Stimulated activated naive CD8-positive, alpha-beta T cell treated with anti-CD3 and anti-CD28 coated beads, Interleukin-15, Interleukin-2, amounts not matched to agents 100 ng/mL and 50 ng/mL, for 24 hours (primary cell): ENCODE data around the gene SOST.

ENCODE experiments used
- H3K27ac Mint-ChIP-seq: one replicate; pipeline ENCODE4 v1.8.0; 2021; ENCODE audit warnings: mild to moderate bottlenecking, mixed read lengths
- H3K27me3 Mint-ChIP-seq: one replicate; pipeline ENCODE4 v1.8.0; 2021; ENCODE audit warnings: mixed read lengths
- H3K36me3 Mint-ChIP-seq: one replicate; pipeline ENCODE4 v1.8.0; 2021; ENCODE audit warnings: low read depth, mixed read lengths
- H3K4me1 Mint-ChIP-seq: one replicate; pipeline ENCODE4 v1.8.0; 2021; ENCODE audit warnings: low read depth, mixed read lengths
- H3K4me3 Mint-ChIP-seq: one replicate; pipeline ENCODE4 v1.8.0; 2021; ENCODE audit warnings: mild to moderate bottlenecking, mixed read lengths
- H3K9me3 Mint-ChIP-seq: one replicate; pipeline ENCODE4 v1.8.0; 2021; ENCODE audit warnings: mixed read lengths

SOST gene

GRCh38 chr17:43767053-43767712 lies 8.6 kb upstream of the SOST start:
- no peaks in the 10 kb centered on the region for H3K9me3 Mint-ChIP-seq
- H3K36me3 Mint-ChIP-seq, result peaks cover 13% of the 10 kb centered on the region

GRCh38 chr17:43766413-43767052 lies 7.9 kb upstream of the SOST start:
- H3K4me1 Mint-ChIP-seq, result peaks cover 5% of the 10 kb centered on the region
- H3K4me3 Mint-ChIP-seq, result no peak overlapping the region
- H3K36me3 Mint-ChIP-seq, result peaks cover 11% of the 10 kb centered on the region
- H3K27me3 Mint-ChIP-seq, result no peaks in the 10 kb centered on the region
- no peaks in the 10 kb centered on the region for H3K9me3 Mint-ChIP-seq
- H3K27ac Mint-ChIP-seq, result no peak overlapping the region

More at GRCh38 chr17:43767053-43767712, 8.6 kb upstream of the SOST start:
- H3K4me3 Mint-ChIP-seq, result no peak overlapping the region
- no peak overlapping the region for H3K27ac Mint-ChIP-seq
- H3K4me1 Mint-ChIP-seq, result peaks cover 5% of the 10 kb centered on the region
- H3K27me3 Mint-ChIP-seq, result no peaks in the 10 kb centered on the region

GRCh38 chr17:43760254-43760852 lies 1.8 kb upstream of the SOST start:
- Mint-ChIP-seq H3K4me1 (peaks cover 4% of the 10 kb centered on the region), H3K36me3 (no peaks in the 10 kb centered on the region), H3K27ac (no peak overlapping the region), H3K9me3 (no peaks in the 10 kb centered on the region), H3K27me3 (peaks cover 26% of the 10 kb centered on the region), H3K4me3 (no peak overlapping the region)

- Mint-ChIP-seq H3K4me1 (peaks cover 4% of the 10 kb centered on the region), H3K36me3 (no peaks in the 10 kb centered on the region), H3K4me3 (no peak overlapping the region), H3K27me3 (peaks cover 26% of the 10 kb centered on the region), H3K27ac (no peak overlapping the region), H3K9me3 (no peaks in the 10 kb centered on the region)
Observed at GRCh38 chr17:43759836-43760235, 1.2 kb upstream of the SOST start.

- H3K36me3 Mint-ChIP-seq, result no peaks in the 10 kb centered on the region
- H3K4me1 Mint-ChIP-seq, result peaks cover 12% of the 10 kb centered on the region
- H3K4me3 Mint-ChIP-seq, result no peak overlapping the region
- no peak overlapping the region for H3K27ac Mint-ChIP-seq
- peaks cover 36% of the 10 kb centered on the region for H3K27me3 Mint-ChIP-seq
- H3K9me3 Mint-ChIP-seq, result no peaks in the 10 kb centered on the region
Observed at GRCh38 chr17:43758086-43758485, 505 bp downstream of the SOST start.

- H3K4me1 Mint-ChIP-seq, result peaks cover 12% of the 10 kb centered on the region
- no peaks in the 10 kb centered on the region for H3K9me3 Mint-ChIP-seq
- H3K4me3 Mint-ChIP-seq, result no peak overlapping the region
- peaks cover 45% of the 10 kb centered on the region for H3K27me3 Mint-ChIP-seq
- H3K36me3 Mint-ChIP-seq, result no peaks in the 10 kb centered on the region
- no peak overlapping the region for H3K27ac Mint-ChIP-seq
Observed at GRCh38 chr17:43757171-43757660, 1.4 kb downstream of the SOST start.

GRCh38 chr17:43756201-43756600 lies 2.4 kb downstream of the SOST start:
- H3K4me3 Mint-ChIP-seq, result no peak overlapping the region
- peaks cover 12% of the 10 kb centered on the region for H3K4me1 Mint-ChIP-seq
- H3K27ac Mint-ChIP-seq, result no peak overlapping the region
- no peaks in the 10 kb centered on the region for H3K9me3 Mint-ChIP-seq
- H3K36me3 Mint-ChIP-seq, result no peaks in the 10 kb centered on the region
- peaks cover 54% of the 10 kb centered on the region for H3K27me3 Mint-ChIP-seq

GRCh38 chr17:43755389-43755875 lies 3.2 kb downstream of the SOST start:
- no peaks in the 10 kb centered on the region for H3K9me3 Mint-ChIP-seq
- H3K36me3 Mint-ChIP-seq, result no peaks in the 10 kb centered on the region
- H3K27me3 Mint-ChIP-seq, result peaks cover 59% of the 10 kb centered on the region
- no peak overlapping the region for H3K4me3 Mint-ChIP-seq
- H3K27ac Mint-ChIP-seq, result no peak overlapping the region
- peaks cover 12% of the 10 kb centered on the region for H3K4me1 Mint-ChIP-seq

- H3K4me1 Mint-ChIP-seq, result peaks cover 12% of the 10 kb centered on the region
- H3K27ac Mint-ChIP-seq, result no peak overlapping the region
- H3K36me3 Mint-ChIP-seq, result no peaks in the 10 kb centered on the region
- peaks cover 59% of the 10 kb centered on the region for H3K27me3 Mint-ChIP-seq
- no peaks in the 10 kb centered on the region for H3K9me3 Mint-ChIP-seq
- no peak overlapping the region for H3K4me3 Mint-ChIP-seq
Observed at GRCh38 chr17:43754947-43755346, 3.6 kb downstream of the SOST start.

- Mint-ChIP-seq H3K4me3 (no peak overlapping the region), H3K9me3 (no peaks in the 10 kb centered on the region), H3K27me3 (peaks cover 59% of the 10 kb centered on the region), H3K4me1 (peaks cover 12% of the 10 kb centered on the region), H3K36me3 (no peaks in the 10 kb centered on the region), H3K27ac (no peak overlapping the region)
Observed at GRCh38 chr17:43753493-43754129, 5.0 kb downstream of the SOST start.

GRCh38 chr17:43750153-43750552 lies 8.4 kb downstream of the SOST start:
- Mint-ChIP-seq H3K4me3 (no peak overlapping the region), H3K36me3 (no peaks in the 10 kb centered on the region), H3K9me3 (no peaks in the 10 kb centered on the region), H3K4me1 (peaks cover 8% of the 10 kb centered on the region), H3K27ac (no peak overlapping the region), H3K27me3 (peaks cover 55% of the 10 kb centered on the region)

- no peaks in the 10 kb centered on the region for H3K4me1 Mint-ChIP-seq
- no peak overlapping the region for H3K27ac Mint-ChIP-seq
- H3K36me3 Mint-ChIP-seq, result no peaks in the 10 kb centered on the region
- no peak overlapping the region for H3K4me3 Mint-ChIP-seq
- H3K27me3 Mint-ChIP-seq, result peaks cover 42% of the 10 kb centered on the region
- no peaks in the 10 kb centered on the region for H3K9me3 Mint-ChIP-seq
Observed at GRCh38 chr17:43745541-43745940, 13.1 kb downstream of the SOST start.

GRCh38 chr17:43741636-43742035 lies 17.0 kb downstream of the SOST start:
- Mint-ChIP-seq H3K27me3 (peaks cover 45% of the 10 kb centered on the region), H3K9me3 (no peaks in the 10 kb centered on the region), H3K4me3 (no peak overlapping the region), H3K4me1 (no peaks in the 10 kb centered on the region), H3K27ac (no peak overlapping the region), H3K36me3 (no peaks in the 10 kb centered on the region)

- Mint-ChIP-seq H3K27ac (no peak overlapping the region), H3K4me3 (no peak overlapping the region), H3K27me3 (peaks cover 39% of the 10 kb centered on the region), H3K4me1 (no peaks in the 10 kb centered on the region), H3K9me3 (no peaks in the 10 kb centered on the region), H3K36me3 (no peaks in the 10 kb centered on the region)
Observed at GRCh38 chr17:43740541-43740940, 18.1 kb downstream of the SOST start.

GRCh38 chr17:43737722-43738121 lies 20.9 kb downstream of the SOST start:
- Mint-ChIP-seq H3K27ac (no peak overlapping the region), H3K27me3 (peaks cover 19% of the 10 kb centered on the region), H3K4me1 (no peaks in the 10 kb centered on the region), H3K4me3 (no peak overlapping the region), H3K9me3 (no peaks in the 10 kb centered on the region), H3K36me3 (no peaks in the 10 kb centered on the region)
